Cerebellar nuclear complex (tissue), 1 donor: ENCODE results near the gene KCNN2.

Source experiments
- DNase-seq, 2 experiments: peaks; one replicate each; lab custom pipeline; 2025; lab: John Stamatoyannopoulos, UW

KCNN2 gene

GRCh38 chr5:114361724-114362196 lies at the start of gene KCNN2:
TSS of gene KCNN2 (plus strand) at chr5:114362070. CDS start at chr5:114362140, 70 bp downstream.
- peak; percentile 7 to 80 for DNase-seq

GRCh38 chr5:114312658-114313057 lies 49.2 kb upstream of the KCNN2 start:
- no peak for DNase-seq

GRCh38 chr5:114314061-114314460 lies 47.8 kb upstream of the KCNN2 start:
- DNase-seq: no peak

- no peak for DNase-seq
These were observed 45.7 kb upstream of the KCNN2 start for GRCh38 chr5:114316167-114316566.

GRCh38 chr5:114317751-114318150 lies 44.1 kb upstream of the KCNN2 start:
- DNase-seq: no peak

- no peak for DNase-seq
These were observed 42.6 kb upstream of the KCNN2 start for GRCh38 chr5:114319236-114319635.

- DNase-seq: no peak
These were observed 42.0 kb upstream of the KCNN2 start for GRCh38 chr5:114319821-114320220.

- no peak for DNase-seq
These were observed 37.6 kb upstream of the KCNN2 start for GRCh38 chr5:114324282-114324681.

GRCh38 chr5:114325541-114325940 lies 36.3 kb upstream of the KCNN2 start:
- no peak for DNase-seq

GRCh38 chr5:114327474-114327873 lies 34.4 kb upstream of the KCNN2 start:
- DNase-seq: no peak

- no peak for DNase-seq
These were observed 33.9 kb upstream of the KCNN2 start for GRCh38 chr5:114327987-114328386.

- DNase-seq: no peak
These were observed 30.8 kb upstream of the KCNN2 start for GRCh38 chr5:114330916-114331531.

GRCh38 chr5:114332493-114332892 lies 29.4 kb upstream of the KCNN2 start:
- no peak for DNase-seq

GRCh38 chr5:114332925-114333324 lies 28.9 kb upstream of the KCNN2 start:
- DNase-seq: no peak

GRCh38 chr5:114335391-114335790 lies 26.5 kb upstream of the KCNN2 start:
- DNase-seq: no peak

GRCh38 chr5:114339108-114339507 lies 22.8 kb upstream of the KCNN2 start:
- DNase-seq: no peak

- no peak for DNase-seq
These were observed 15.7 kb upstream of the KCNN2 start for GRCh38 chr5:114346181-114346580.

- DNase-seq: no peak
These were observed 6.6 kb upstream of the KCNN2 start for GRCh38 chr5:114355086-114355830.

- no peak for DNase-seq
These were observed 3.5 kb upstream of the KCNN2 start for GRCh38 chr5:114358329-114358728.

- no peak for DNase-seq
These were observed 1.5 kb upstream of the KCNN2 start for GRCh38 chr5:114360357-114360756.

GRCh38 chr5:114360816-114361723 lies 800 bp upstream of the KCNN2 start:
- DNase-seq: peak in 1 of 2 experiments; percentile 14

- DNase-seq: peak in 1 of 2 experiments; percentile 22
These were observed 517 bp downstream of the KCNN2 start for GRCh38 chr5:114362197-114362976.
